ENCODE data around the gene ZNF397. TPM values are rescaled to one million over a fixed set of nuclear protein-coding genes. Genes with fewer than 3 reads are reported as not detected.

Gene ZNF397
- total and polyA plus RNA-seq, 9 of the 15 experiments (the other 6 are each of a cell fraction or from before 2014, with no cell fraction given) = 6.4 to 24.2 (median 19.3) TPM

- TF ChIP-seq, protein P1, sequence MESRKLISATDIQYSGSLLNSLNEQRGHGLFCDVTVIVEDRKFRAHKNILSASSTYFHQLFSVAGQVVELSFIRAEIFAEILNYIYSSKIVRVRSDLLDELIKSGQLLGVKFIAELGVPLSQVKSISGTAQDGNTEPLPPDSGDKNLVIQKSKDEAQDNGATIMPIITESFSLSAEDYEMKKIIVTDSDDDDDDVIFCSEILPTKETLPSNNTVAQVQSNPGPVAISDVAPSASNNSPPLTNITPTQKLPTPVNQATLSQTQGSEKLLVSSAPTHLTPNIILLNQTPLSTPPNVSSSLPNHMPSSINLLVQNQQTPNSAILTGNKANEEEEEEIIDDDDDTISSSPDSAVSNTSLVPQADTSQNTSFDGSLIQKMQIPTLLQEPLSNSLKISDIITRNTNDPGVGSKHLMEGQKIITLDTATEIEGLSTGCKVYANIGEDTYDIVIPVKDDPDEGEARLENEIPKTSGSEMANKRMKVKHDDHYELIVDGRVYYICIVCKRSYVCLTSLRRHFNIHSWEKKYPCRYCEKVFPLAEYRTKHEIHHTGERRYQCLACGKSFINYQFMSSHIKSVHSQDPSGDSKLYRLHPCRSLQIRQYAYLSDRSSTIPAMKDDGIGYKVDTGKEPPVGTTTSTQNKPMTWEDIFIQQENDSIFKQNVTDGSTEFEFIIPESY (CRISPR knock-in tag; IDR thresholded peaks at IDR 0.05) = 0 out of 2 replicates have a peak, but pooled peaks have one; percentile 5
- 0 out of 2 replicates have a peak, but pooled peaks have one; percentile 25 for TF ChIP-seq SMARCE1 (IDR thresholded peaks at IDR 0.05)
- TF ChIP-seq SMARCC2 (IDR thresholded peaks at IDR 0.05; ENCODE audit: low read depth) = peak; percentile 33; the same call in 1 of the 2 replicates
- TF ChIP-seq ZNF75A (CRISPR knock-in tag; IDR thresholded peaks at IDR 0.05) = no peak
- TF ChIP-seq MAFF (IDR thresholded peaks at IDR 0.05; ENCODE audit: low read length) = 0 out of 2 replicates have a peak, but pooled peaks have one; percentile 0
Measured at GRCh38 chr18:35289727-35290093, 48.9 kb downstream of the ZNF397 start (continued).

DNA sequence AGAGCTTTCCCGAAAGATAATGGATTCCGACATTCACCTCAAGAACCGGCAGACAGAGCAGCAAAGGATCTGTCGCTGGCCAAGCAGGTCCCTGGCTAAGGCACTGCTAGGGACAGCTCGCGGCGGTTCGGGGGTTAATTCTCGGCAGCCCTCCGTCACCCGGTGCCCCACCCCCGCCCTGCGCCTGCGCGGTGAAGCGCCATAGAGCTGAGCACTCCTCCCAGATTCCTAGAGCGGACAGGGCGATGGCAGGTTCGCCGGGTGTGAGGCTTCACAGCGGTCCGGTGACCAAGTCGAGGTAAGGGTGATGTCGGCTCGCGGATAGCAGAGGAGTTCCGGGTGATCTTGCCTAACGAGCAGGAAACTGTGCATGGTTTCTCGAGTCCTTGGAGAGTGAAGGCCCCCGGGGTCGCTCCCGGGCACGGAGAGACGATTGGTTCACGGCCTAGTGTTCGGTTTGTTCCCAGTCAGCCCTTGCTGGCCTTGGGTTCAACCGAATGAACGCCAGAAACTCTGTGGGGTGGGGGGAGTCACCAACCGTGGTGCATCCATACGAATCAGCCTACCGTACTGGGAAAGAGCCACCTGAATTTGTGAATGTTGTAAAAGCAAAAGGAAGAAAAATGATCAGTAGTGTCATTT is 49.4 kb downstream of the ZNF397 start, which contains the start of gene ZSCAN30:
ZSCAN30 (minus strand) TSS at position 136 of the 642 bp plus-strand sequence. CDS start 25,877 bp downstream, outside the sequence.
- FAIRE-seq (peak; percentile 86), ATAC-seq (peak; percentile 96), DNase-seq (ENCODE audit: extremely low read depth in 1 of 4, low spot score in 3 of 4) (peak; percentile 96 to 98 (median 96))
- Histone ChIP-seq H3K4me3 (peak within 1 kb of the TSS; percentile 72), H3K79me2 (ENCODE audit: control insufficient read depth, insufficient read depth, low read length) (peaks cover 50% of the 10 kb centered on the region), H3K9me1 (ENCODE audit: control insufficient read depth, insufficient read depth, low read length) (no peaks in the 10 kb centered on the region), H4K20me1 (replicated peaks; ENCODE audit: control insufficient read depth, insufficient read depth, low read length) (no peaks in the 10 kb centered on the region), H3K4me1 (replicated peaks in 1 of 2; ENCODE audit: control insufficient read depth in 2 of 2, insufficient read depth in 2 of 2, low read length in 2 of 2) (peaks cover 0 to 5% of the 10 kb centered on the region in 2 experiments; a peak in 3 of 5 replicates), H3K27ac (ENCODE audit: extremely low read depth, low read depth, low read length) (peak within 1 kb of the TSS; percentile 88), H3K9me3 (replicated peaks; ENCODE audit: control insufficient read depth, insufficient read depth, low read depth, low read length) (no peaks in the 10 kb centered on the region), H3K9ac (ENCODE audit: insufficient read depth in 1 of 2, low read depth in 2 of 2, low read length in 2 of 2) (peak within 1 kb of the TSS; percentile 93 to 97), H2AFZ (ENCODE audit: low read depth, low read length) (peak within 1 kb of the TSS; percentile 97), H3K4me2 (ENCODE audit: insufficient read depth, low read length) (peak within 1 kb of the TSS; percentile 98), H3K27me3 (ENCODE audit: control insufficient read depth in 2 of 2, insufficient read depth in 2 of 2, low read length in 2 of 2) (no peaks in the 10 kb centered on the region), H3K36me3 (ENCODE audit: control insufficient read depth, insufficient read depth, low read length) (peaks cover 34% of the 10 kb centered on the region)
- no TSS peak for BruUV-seq (replicated peaks)
- ChIA-PET POLR2A (interaction anchor here (0.6 to 2.0 kb wide), 14 partner anchors 9 to 384 kb away, joined by 3 to 11 read pairs (median 4); no protein-coding TSS in a partner anchor), CTCF (ENCODE audit: low intra/inter-chr PET ratio) (no interaction called here)
- in situ Hi-C loops (cut with MboI) = no loop called here
- WGBS (ENCODE audit: insufficient coverage, low coverage, missing lambda C conversion rate) = under 1% methylated on average over 41 of the region's 41 CpGs
- intact Hi-C loops (cut with micrococcal nuclease) = loop anchor here (2.0 to 10.0 kb wide), 3 partner anchors 49 to 285 kb away; partner anchors contain the start of genes ZNF24 and ZNF397
- no peak for TF ChIP-seq ZC3H8 (IDR thresholded peaks at IDR 0.05)
- TF ChIP-seq TFAP4 (CRISPR knock-in tag; IDR thresholded peaks at IDR 0.05; ENCODE audit: borderline replicate concordance) = peak; percentile 90
- TF ChIP-seq ESRRA (IDR thresholded peaks at IDR 0.05; ENCODE audit: borderline replicate concordance, low read depth) = peak; percentile 80; the same call in 1 of the 2 replicates
- TF ChIP-seq ZNF121 (CRISPR knock-in tag; conservative IDR thresholded peaks at IDR 0.05) = no peak
- TF ChIP-seq NONO (IDR thresholded peaks at IDR 0.05; ENCODE audit: low read depth in 2 of 2, low read length in 1 of 2) = peak in 1 of 2 experiments; percentile 76; a peak in 1 of 4 replicates
- 0 out of 2 replicates have a peak, but pooled peaks have one; percentile 74 for TF ChIP-seq ZNF830 (CRISPR knock-in tag; IDR thresholded peaks at IDR 0.05)
- peak; percentile 39; the same call in 1 of the 2 replicates for TF ChIP-seq KAT7 (CRISPR knock-in tag; IDR thresholded peaks at IDR 0.05; ENCODE audit: borderline replicate concordance)
- peak; percentile 66; the same call in 1 of the 2 replicates for TF ChIP-seq PML (IDR thresholded peaks at IDR 0.05; ENCODE audit: low read length)
- no peak for TF ChIP-seq FOXA1 (IDR thresholded peaks at IDR 0.05; ENCODE audit: borderline replicate concordance)
- TF ChIP-seq MEF2A (IDR thresholded peaks at IDR 0.05; ENCODE audit: control insufficient read depth, low read depth, low read length) = no peak

Measured in K562 (cell line).